ENCODE data around the gene ZNF618.

ZNF618 gene

DNA sequence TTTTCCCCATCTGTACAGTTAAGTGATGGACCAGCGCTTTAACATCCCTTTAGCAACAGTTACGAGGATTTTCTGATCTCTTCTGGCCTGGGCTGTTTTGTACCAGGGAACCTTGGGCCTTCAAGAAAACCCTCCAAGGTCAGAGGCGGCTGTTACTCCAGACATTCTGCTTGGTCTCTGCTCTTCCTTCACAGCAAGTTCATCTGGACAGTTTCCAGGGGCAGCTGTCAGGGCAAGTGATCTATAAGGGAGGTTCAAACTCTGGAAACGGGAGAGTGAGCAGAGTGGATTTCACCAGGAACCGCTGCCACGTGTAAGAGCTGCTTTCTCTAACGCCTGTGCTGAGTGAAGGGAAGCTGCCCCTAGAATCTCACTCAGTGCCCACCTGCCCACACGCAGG is 36.7 kb downstream of the ZNF618 start:
- DNase-seq, result no peak

- no peak for DNase-seq
These were observed 37.5 kb downstream of the ZNF618 start for GRCh38 chr9:113913426-113914195.

DNA sequence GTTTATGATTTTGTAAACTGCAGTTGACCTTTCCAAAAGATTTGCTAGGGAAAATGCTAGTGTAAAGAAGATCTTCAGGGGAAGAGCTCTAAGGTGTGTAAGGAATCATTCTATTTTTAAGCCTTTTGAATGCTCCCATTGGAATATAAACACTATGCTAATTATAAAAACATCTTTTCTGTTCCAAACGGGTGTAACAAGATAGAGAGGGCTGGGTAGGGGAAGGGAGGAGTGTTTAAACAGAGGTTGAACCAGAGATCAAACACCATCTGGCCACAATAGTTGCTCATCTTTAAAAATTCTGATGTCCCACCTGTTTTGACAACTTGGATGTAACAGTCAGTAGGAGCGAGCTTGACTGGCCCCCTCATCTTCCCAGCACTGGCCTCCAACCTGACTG is 38.4 kb downstream of the ZNF618 start:
- no peak for DNase-seq

GRCh38 chr9:113915817-113916434 is 39.8 kb downstream of the ZNF618 start:
- no peak for DNase-seq

DNA sequence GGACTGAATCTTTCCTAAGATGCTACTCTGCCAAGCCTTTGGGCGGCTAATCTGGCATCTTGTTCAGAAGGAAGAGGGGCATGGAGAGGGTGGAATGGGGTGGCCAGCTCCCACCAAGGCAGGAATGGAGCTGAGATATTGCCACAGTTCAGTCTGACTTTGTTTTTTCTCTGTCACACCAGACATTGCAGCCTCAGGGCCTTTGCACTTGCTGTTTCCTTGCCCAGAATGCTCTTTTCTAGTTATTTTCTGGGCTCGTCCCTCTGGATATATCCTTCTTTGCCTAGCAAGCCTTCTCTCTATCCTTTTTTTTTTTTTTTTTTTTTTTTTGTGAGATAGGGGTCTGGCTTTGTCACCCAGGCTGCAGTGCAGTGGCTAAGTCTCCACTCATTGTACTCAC is 40.8 kb downstream of the ZNF618 start:
- no peak for DNase-seq

DNA sequence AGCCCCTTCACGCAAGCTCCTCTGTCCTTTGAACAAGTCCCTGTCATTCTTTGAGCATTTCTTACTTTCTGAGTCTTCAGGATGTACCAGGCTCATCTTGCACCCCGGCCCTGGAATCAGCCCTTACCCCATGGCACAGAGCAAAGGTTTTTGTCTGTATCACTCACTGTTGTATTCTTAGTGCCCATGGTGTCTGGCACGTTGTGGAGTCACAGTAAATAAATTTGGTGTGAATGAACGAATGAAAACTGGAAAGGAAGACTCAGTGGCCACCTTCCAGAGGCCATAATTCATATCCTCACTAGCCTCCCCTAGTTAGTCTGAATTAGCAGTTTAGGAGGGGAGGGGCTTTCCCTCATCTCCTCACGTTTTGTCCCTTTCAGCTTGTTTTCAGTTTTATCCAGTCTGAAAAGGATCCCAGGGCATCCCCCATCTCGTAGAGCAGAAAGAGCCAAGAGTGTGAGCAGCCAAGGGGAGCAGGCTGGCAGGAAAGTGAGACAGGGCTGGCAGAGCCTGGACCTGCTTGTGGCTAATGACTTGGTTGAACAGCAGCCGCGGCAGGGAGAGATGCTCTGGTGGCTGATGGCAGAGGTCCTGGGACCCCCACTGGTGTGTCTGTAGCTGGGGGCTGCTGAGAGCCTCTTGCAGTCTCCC is 42.7 kb downstream of the ZNF618 start:
- DNase-seq, result no peak

GRCh38 chr9:113919382-113919781 is 43.3 kb downstream of the ZNF618 start:
- DNase-seq, result no peak

DNA sequence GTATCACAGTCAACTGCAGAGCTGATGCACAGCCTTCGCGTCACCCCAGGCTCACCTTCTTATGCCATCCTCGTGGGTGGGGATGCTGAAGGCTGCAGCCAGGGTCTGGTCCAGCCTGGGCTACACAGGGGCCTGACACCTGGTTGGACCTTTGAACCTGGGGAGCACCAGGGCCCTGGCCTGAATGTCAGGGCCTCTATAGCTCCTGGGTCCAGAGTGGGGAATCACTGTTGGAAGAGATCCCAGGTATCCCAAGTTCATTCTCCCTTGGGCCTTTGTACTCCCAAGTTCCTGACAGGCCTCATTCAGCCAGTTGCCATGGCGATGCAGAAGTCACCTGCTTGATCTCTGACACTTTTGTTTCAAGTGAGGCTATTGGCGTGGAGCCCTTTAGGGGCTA is 43.8 kb downstream of the ZNF618 start:
- no peak for DNase-seq

DNA sequence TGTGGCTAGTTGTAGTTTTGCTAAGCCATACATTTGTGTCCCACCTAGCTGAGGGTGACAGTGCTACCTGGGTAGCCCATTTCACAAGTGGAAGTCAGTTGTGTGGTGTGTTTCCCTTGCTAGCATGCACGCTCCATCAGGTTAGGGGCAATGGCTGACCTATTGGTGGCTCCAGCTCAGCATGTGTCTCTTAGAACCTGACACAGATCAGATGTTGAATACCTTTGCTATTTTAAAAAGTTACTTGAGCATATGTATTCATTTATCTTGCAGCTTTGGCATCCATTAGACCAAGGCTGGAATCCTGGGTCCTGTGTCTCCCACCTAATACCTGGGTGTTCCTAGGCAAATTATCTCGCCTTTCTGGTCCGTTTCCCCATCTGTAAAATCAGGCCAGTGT is 44.8 kb downstream of the ZNF618 start:
- no peak for DNase-seq

- DNase-seq, result no peak
These were observed 45.4 kb downstream of the ZNF618 start for GRCh38 chr9:113921396-113921925.

- DNase-seq, result no peak
These were observed 46.1 kb downstream of the ZNF618 start for GRCh38 chr9:113922160-113922559.

DNA sequence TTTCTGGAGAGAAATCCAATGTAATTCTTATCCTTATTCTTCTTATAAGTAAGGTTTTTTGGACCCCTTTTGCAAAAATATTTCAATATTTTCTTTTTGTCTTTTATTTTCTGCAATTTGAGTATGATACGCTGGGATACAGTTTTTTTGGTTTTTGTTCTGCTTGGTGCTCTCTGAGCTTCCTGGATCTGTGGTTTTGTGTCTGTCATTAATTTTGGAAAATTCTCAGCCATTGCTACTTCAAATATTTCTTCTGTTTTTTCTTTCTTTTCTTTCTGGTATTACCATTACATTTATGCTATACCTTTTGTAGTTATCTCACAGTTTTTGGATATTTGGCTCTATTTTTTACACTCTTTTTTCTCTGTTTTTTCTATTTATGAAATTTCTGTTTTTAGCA is 50.1 kb downstream of the ZNF618 start:
- DNase-seq, result no peak

DNA sequence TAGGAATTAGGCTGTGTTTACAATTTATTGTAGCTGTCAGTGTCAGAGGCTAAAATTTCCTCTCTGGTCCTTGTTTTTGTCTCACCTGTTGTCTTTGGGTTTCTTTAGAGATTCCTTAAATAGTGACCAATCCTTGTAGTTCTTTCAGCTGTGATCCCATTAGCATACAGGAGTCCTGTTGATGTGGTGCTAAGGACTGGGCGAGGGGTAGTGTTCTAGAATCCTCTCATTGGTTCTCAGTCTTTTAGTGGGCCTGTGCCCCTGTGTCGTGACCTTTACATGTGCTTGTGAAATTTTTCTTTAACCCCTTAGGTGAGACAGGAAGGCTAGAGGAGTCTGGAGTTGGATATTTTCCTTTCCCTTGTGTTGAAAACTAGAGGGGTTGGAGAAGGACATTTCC is 51.2 kb downstream of the ZNF618 start:
- no peak for DNase-seq

DNA sequence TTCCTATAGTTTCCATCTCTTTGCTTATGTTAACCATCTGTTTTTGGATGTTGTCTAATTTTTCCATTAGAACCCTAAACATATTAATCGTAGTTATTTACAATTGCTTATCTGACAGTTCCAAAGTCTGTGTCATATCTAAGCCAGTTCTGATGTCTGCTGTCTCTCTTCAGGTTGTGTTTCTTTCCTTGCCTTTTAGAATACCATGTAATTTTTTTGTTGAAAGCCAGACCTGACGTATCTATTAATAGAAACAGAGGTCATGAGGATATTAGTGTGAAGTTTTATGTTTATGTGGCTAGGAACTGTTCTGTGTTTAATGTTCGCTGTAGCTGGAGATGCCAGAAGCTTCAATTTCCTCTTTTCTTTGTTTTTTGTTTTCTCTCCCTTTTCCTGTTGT is 52.2 kb downstream of the ZNF618 start:
- DNase-seq, result no peak

- DNase-seq, result no peak
These were observed 53.7 kb downstream of the ZNF618 start for GRCh38 chr9:113929634-113930389.

- DNase-seq, result no peak
These were observed 54.3 kb downstream of the ZNF618 start for GRCh38 chr9:113930390-113930783.

- DNase-seq, result no peak
These were observed 55.0 kb downstream of the ZNF618 start for GRCh38 chr9:113931140-113931539.

- DNase-seq, result no peak
These were observed 55.7 kb downstream of the ZNF618 start for GRCh38 chr9:113931777-113932176.

DNA sequence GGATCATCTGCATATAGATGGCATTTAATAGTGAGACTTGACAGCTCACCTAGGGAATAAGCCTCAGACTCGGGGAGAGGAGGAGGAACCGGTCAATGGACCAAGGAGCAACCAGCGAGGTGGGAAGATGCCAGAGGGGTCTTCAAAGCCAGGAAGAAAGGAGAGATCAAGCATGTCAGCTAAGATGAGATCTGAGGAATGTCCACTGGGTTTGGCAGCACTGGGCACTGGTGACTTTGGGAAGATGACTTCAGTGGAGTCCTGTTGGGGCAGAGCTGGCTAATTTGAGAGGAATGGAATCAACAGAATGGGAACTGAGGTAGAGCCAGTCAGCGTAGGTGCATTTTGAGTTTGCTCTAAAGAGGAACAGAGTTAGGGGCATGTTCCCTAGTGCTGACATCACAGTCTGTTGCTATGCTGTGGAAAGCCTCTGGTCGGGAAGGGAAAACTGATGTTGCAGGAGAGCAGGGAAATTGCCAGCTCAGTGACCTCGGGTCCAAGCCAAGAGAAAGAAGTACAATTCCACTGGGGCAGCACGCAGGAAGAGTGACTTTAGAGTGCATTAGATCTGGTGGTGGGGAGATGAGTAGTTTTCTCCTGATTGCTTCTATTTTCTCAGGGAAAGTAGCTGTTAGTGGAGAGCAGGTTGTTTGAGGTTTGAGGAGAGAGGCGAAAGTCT is 56.9 kb downstream of the ZNF618 start:
- no peak for DNase-seq

DNA sequence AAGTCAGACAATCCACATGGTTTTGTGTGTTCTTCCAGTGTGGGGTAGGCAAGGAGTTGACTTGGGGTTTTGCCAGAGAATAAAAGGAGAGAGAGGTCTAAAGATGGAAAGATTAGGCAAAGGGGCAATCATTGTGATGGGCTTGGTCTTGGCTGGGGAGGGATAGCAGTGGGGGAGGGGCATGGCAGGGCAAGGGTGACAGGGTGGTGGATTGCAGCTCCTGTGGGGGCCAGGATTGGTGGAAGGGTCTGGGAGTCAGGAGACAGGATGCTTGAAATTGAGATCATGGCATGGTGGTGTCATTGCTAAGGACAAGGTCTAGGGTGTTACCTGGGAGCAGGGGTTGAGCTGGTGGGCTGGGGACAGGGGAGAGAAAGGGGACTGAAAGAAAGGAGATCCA is 57.6 kb downstream of the ZNF618 start:
- DNase-seq, result no peak

DNA sequence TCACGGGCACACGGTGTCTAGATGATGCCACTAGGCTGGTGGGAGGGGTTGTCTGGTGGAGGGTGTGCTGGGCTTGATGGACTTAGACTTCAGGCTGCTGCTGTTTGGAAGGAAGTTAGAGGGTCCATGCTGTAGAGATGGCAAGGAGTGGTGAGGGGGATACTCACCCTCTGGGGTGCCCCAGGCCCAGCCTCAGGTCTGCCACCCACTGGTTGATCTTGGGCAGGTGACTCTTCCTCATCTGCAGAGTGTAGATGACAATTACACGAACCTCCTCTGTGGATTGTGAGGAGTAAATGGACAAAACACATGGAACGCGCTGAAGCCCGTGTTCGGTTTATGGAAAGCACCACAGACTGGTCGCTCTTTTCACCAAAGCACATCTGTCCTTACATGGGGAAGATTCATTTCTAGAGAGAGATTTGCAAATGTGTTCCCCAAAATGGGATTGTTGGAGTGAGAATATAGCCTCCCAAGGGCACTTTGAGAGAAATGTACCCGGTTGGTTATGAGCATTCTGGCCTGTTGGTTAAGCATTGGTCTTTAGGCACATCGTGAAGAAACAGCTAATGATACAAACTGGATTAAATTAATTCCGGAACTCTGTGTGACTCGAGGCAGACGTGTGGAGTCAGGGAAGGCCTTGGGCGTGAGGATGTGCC is 58.2 kb downstream of the ZNF618 start:
- no peak for DNase-seq
